GM21515 (cell line): Measurements from ENCODE around the gene PRLHR.

Source experiments
- ATAC-seq: cut with Tn5 transposase; IDR thresholded peaks from one replicate; pipeline ENCODE4 v1.9.1; 2021; ENCODE audit not compliant: unreplicated experiment

Gene PRLHR

DNA sequence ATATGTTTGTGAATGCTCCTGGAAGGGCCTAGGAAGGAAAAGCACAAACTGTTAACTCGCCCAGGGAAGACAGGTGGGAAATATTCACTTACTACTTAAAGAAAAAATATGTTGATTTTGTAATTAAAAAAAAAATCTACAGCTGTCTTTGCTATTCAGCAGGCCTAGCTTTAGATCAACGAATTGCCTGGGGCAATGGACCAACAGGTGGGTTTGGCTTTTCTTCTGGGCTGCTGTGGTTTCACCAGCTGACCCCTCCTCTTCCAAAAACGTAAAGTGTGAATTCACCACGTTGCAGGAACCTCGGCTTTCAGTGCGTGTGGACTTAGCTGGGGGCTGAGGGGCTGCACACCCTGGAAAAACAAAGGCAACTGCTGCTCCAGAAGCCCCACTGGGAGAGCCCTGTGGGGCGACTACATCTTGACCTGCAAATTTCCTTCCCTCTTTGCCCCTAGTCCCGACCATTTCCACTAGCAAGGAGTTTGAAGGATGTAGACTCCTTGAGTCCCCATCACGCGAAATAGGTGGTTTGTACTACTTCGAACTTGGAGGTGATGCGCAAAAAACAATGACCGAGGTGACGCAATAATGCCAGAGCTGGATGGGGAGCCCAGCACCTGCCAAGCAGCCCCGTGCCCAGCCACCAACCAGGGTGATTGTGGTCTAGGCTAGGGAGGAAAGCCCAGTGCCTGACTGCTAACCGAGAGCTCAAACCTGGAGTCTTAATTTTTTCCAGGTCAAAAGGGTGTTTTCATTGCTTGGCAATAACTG, 7.4 kb downstream of the PRLHR start:
- ATAC-seq, result no peak

GRCh38 chr10:118586911-118587310, 8.5 kb downstream of the PRLHR start:
- ATAC-seq, result no peak

GRCh38 chr10:118585794-118586193, 9.7 kb downstream of the PRLHR start:
- no peak for ATAC-seq

GRCh38 chr10:118585234-118585633, 10.2 kb downstream of the PRLHR start:
- ATAC-seq, result no peak

- no peak for ATAC-seq
These were observed 11.1 kb downstream of the PRLHR start for GRCh38 chr10:118584181-118584954.

DNA sequence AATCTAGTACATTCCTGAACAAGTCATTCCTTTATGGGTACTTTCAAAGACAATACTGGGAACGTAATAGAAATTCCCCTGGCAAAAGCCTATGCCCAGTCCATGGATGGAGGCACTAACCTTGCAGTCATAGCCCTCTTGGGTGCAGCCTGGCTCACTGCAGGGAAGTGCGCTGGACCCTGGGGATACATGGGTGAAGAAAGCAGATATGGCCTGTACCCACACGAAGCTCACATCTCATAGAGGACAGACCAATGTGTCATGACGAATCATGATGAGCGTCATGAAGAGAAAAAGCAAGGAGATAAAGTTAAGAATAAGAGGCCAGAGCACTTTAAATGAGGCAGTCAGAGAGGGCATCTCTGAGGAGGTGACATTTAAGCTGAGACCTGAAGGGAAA, 11.8 kb downstream of the PRLHR start:
- no peak for ATAC-seq

- ATAC-seq, result no peak
These were observed 12.9 kb downstream of the PRLHR start for GRCh38 chr10:118582511-118582910.

GRCh38 chr10:118581340-118581739, 14.1 kb downstream of the PRLHR start:
- no peak for ATAC-seq

GRCh38 chr10:118580702-118581101, 14.7 kb downstream of the PRLHR start:
- no peak for ATAC-seq

DNA sequence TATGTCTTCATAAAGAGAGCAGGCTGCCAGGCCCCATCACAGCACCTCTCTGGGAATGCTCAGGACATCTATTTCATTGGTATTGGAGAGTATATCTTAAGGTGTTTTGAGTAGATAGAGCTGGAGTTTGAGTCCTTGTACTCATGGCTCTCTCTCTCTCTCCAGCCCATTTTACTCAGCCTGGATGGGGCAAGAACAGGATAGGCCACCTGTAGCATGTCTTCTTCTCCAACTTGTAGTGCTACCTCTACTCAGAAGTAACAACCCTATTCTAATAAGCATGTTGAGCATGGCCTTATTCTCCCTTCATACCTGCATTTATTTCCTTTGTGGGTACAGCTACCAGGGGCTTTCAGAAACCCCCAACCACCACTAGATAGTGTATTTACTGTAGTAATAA, 21.9 kb downstream of the PRLHR start:
- no peak for ATAC-seq

DNA sequence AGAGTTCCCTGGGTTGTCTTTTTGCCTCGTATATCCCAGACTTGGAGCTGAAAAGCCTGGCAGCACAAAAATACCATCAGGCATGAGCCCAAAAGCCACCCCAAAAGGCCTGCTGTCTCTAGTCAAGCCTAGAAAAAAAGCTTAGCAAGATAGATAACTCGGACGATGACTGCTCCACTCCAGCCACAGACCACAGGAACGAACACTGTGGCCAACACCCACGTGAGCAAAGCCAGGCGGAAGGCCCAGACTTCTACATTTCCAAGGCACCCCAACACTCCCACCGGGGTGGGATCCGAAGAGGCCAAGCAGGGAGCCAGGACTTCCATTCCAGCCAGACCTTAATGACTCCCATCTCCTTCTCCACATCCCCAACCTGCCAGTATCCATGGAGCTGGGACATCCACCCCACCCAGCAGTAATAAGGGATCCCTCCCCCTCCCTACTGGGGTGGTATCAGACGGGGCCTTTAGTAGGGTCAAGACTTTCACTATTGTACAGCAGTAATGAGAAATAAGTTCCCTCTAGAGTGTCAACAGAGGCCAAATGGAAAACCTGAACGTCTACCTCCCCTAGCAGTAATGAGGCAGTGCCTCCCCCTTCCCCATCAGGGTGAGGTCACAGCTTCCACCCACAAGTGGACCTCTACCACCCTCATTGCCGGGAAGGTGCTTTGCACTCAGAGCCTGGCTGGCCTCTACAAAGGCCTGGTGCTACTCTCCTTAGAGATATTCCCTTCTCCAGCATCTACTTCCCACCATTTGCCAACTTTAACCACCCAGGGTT, 23.0 kb downstream of the PRLHR start:
- no peak for ATAC-seq

GRCh38 chr10:118571123-118571522, 24.3 kb downstream of the PRLHR start:
- ATAC-seq, result no peak

- ATAC-seq, result no peak
These were observed 24.9 kb downstream of the PRLHR start for GRCh38 chr10:118570591-118570990.

DNA sequence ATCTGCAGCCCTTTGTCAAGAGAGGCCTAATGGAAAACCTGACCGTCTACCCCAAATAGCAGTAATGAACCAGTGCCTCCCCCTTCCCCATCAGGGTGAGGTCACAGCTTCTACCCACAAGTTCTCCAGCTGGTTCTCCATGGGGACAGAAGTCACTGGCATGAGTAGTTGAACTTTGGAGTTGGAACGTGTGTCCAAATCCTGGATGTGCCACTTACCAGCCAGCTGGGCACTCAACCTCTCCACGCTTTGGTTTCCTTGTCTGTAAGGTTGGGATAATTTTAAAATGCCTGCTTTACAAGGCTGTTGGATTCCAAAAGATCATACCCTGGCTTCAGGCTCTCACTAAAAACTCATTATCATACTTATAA, 25.6 kb downstream of the PRLHR start:
- ATAC-seq, result no peak

DNA sequence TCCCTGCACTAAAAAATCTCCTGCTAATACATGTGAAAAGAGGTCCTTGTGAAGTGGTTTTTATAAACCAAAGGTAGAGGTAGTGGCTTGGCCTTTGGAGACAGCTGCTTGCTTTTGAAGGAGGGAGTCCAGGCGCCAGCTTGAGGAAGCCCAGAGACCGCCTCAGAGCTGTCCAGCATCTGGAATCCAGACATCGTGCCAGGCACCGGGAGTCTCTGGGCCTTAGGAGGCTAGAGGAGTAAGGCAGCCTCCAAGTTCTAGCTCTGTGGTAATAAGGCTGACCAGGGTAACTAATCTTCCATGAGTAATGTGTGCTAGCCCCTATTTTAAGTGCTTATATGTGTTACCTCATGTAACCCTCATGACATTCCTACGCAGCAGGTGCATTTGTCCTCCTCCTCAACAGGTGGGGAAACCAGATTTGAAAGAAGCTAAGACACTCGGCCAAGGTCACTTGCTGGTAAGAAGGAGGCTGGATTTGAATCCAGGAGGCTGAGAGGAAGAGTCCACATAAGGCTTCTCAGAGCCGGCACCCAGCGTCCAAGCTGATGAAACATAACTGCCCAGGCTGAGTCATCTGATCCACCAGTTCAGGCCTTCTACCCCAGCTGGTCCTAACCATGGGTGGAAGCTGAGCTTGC, 26.1 kb downstream of the PRLHR start:
- no peak for ATAC-seq

DNA sequence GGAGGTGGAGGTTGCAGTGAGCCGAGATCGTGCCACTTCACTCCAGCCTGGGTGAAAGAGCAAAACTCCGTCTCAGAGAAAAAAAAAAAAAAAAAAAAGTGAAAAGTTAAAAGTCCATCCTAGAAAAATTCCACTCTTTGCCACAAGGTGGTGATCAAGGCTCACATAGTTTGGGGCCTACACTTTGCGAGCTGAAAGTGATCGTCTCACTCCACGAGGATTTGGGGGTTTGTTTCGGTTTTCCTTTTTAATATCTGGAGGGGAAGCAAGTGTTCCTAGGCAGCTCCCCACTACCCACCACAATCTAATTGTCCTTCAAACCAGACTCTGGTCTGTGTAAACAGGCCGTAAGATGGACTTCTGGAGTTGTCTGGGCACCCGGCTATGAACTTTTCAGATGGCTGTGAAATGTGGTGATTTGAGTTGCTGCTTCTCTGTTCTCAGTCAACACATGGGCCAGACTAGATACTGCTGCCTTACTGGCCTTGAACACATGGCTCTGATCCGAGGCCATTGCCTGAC, 27.1 kb downstream of the PRLHR start:
- ATAC-seq, result no peak

DNA sequence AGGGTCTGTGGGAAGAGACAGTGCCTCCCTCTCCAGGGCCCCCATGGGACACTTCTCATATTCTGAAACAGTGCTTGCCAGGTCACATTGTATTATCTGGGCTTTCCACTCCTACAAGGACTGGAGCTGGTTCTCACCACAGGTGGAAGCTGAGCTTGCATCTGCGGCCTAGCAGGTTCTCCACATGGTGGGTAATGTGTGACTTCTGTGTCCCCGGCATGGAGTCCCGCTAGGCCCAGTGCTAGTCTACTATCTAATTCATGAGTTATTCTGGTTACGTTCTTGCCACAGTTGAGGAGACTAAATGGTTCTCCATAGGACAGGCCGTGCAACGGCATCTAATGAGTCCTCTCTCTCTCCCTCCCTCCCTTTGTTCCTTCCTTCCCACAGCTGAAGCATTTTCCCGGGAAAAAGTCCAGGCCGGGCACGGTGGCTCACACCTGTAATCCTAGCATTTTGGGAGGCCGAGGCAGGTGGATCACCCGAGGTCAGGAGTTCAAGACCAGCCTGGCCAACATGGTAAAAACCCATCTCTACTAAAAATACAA, 27.7 kb downstream of the PRLHR start:
- no peak for ATAC-seq

DNA sequence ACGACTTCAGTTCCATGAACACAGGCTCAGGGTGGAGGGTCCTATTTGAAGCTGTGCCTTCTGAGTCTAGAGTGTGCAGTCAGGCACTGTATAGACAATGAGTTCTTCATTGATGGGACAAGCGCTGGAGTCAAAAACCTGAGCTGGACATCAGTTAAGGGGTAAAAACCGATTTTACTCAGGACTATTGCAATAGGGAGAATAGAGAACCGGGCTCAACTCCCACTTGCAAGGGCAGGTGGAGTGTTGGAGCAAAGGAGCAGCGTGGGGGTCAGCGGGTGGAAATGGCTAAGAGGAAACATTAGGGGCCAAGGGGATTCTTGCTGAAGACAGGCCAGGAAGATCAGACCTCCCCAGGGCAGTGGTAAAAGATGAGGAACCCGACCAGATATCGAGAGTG, 28.5 kb downstream of the PRLHR start:
- no peak for ATAC-seq

DNA sequence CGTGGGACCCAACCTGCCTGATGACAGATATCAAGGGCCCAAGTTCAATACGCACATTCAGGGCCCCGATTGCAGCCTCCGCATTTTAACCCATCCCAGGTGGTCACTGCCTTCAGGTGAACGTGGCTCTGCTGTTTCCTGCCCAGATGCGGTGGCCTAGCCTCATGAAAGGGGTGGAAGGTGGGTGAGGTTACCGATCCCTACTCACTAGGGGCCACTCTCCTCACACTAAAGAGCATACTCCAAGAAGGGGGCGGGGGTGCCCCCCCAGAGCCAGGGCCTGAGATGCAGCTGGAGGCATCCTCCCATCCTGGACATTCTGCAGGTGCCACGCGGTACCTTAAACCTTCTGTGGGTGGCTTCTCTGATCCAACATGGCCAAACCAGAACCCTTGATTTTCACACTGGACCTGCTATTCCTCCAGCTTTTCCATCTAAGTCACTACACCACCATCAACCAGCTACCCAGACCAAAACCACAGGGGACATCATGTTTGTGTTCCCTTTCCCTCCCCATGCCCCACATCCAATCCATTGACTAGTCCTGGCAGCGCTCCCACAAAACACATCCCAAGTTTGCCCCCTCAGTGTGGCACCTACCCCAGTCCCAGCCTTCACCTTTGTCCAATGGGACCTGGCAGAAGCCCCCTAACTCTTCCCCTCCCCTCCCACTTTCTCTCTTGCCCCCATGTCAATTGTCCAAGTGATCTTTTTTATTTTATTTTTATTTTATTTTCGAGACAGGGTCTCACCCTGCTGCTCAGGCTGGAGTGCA, 30.0 kb downstream of the PRLHR start:
- no peak for ATAC-seq

GRCh38 chr10:118564652-118565051, 30.8 kb downstream of the PRLHR start:
- ATAC-seq, result no peak
